Naive thymus-derived CD4-positive, alpha-beta T cell (primary cell): ENCODE data around the gene MALRD1. TPM values are rescaled to one million over a fixed set of nuclear protein-coding genes. Genes with fewer than 3 reads are reported as not detected.

Source experiments
- ATAC-seq: fragments of 150-1000 bp; cut with Tn5 transposase; 2 replicates; pipeline ENCODE4 v1.10.0; 2021; ENCODE audit warnings: mild to moderate bottlenecking, moderate library complexity
- CTCF ChIA-PET: fragments of 350-600 bp; sonication (Branson Sonifier 250); formaldehyde crosslinking; loops from one replicate; lab custom pipeline; 2021; ENCODE audit warnings: antibody characterized with exemption; lab: Charles Lee
- POLR2A ChIA-PET: fragments of 350-600 bp; sonication (Branson Sonifier 250); formaldehyde crosslinking; loops from one replicate; lab custom pipeline; 2021; ENCODE audit warnings: antibody characterized with exemption, inconsistent platforms; lab: Charles Lee
- DNase-seq, 9 donors: peaks; one replicate each; pipeline versions ENCODE4 v3.0.0 to v3.0.0-alpha.2; 2020 to 2022; ENCODE audit warnings: mixed read lengths in 1 of 9
- H3K27ac ChIP-seq: one replicate; pipeline ENCODE4 v1.7.0; 2013; ENCODE audit warnings: mild to moderate bottlenecking, low read depth, low read length, moderate library complexity
- H3K27me3 ChIP-seq, 2 donors: one replicate each; pipeline ENCODE4 v1.7.0; 2013; ENCODE audit warnings: low read length in 2 of 2, mild to moderate bottlenecking in 2 of 2, moderate library complexity in 2 of 2; ENCODE audit not compliant: control insufficient read depth in 2 of 2, insufficient read depth in 2 of 2
- H3K36me3 ChIP-seq, 3 experiments: 1 replicate in 2 of 3; 2 replicates in 1 of 3; pipeline ENCODE4 v1.7.0; 2013; ENCODE audit warnings: low read length in 3 of 3, mild to moderate bottlenecking in 3 of 3, moderate library complexity in 1 of 3; ENCODE audit not compliant: insufficient read depth in 3 of 3, control insufficient read depth in 2 of 3
- H3K4me1 ChIP-seq, 2 donors: one replicate each; pipeline ENCODE4 v1.7.0; 2013; ENCODE audit warnings: low read length in 2 of 2, mild to moderate bottlenecking in 2 of 2, moderate library complexity in 1 of 2; ENCODE audit not compliant: control insufficient read depth in 2 of 2, insufficient read depth in 2 of 2
- H3K4me3 ChIP-seq: 2 replicates; pipeline ENCODE4 v1.7.0; 2013; ENCODE audit warnings: mild to moderate bottlenecking, low read length
- H3K9me3 ChIP-seq, 3 experiments: 1 replicate in 2 of 3; 2 replicates in 1 of 3; pipeline ENCODE4 v1.7.0; 2013; ENCODE audit warnings: low read length in 3 of 3; ENCODE audit not compliant: control insufficient read depth in 2 of 3
- H3K27ac Mint-ChIP-seq, 9 donors: one replicate each; pipeline ENCODE4 v1.8.0; 2020 to 2022; ENCODE audit warnings: mixed read lengths in 9 of 9, mild to moderate bottlenecking in 8 of 9, moderate library complexity in 5 of 9, inconsistent platforms in 2 of 9
- H3K27me3 Mint-ChIP-seq, 5 donors: one replicate each; pipeline ENCODE4 v1.8.0; 2021 to 2022; ENCODE audit warnings: mixed read lengths in 5 of 5, mild to moderate bottlenecking in 1 of 5
- H3K36me3 Mint-ChIP-seq, 5 donors: one replicate each; pipeline ENCODE4 v1.8.0; 2020 to 2022; ENCODE audit warnings: mixed read lengths in 5 of 5, mild to moderate bottlenecking in 3 of 5, inconsistent platforms in 1 of 5
- H3K4me1 Mint-ChIP-seq, 7 donors: one replicate each; pipeline ENCODE4 v1.8.0; 2020 to 2022; ENCODE audit warnings: mixed read lengths in 7 of 7, mild to moderate bottlenecking in 3 of 7, inconsistent platforms in 1 of 7
- H3K4me3 Mint-ChIP-seq, 10 donors: one replicate each; pipeline ENCODE4 v1.8.0; 2020 to 2022; ENCODE audit warnings: mild to moderate bottlenecking in 10 of 10, mixed read lengths in 10 of 10, moderate library complexity in 6 of 10, inconsistent platforms in 2 of 10
- H3K9me3 Mint-ChIP-seq, 11 donors: one replicate each; pipeline ENCODE4 v1.8.0; 2020 to 2022; ENCODE audit warnings: mixed read lengths in 11 of 11, mild to moderate bottlenecking in 4 of 11, inconsistent platforms in 1 of 11, moderate library complexity in 1 of 11
- intact Hi-C, 2 donors: fragments of 100-400 bp; cut with micrococcal nuclease; formaldehyde crosslinking; loops; one replicate each; pipeline ENCODE4 v1.15.1; 2023
- polyA plus RNA-seq, 2 donors: library from polyadenylated mRNA; unstranded; fragments of 300-500 nt; fragmentation: Illumina TruSeq; gene quantifications; one replicate each; pipeline ENCODE4 v1.2.3, GENCODE V29; 2021
- total RNA-seq, 6 experiments: library from RNA in 5 of 6; stranded (reverse) in 5 of 6; gene quantifications; 1 replicate in 5 of 6; 2 replicates in 1 of 6; pipeline ENCODE4 v1.2.3 and lab custom pipeline; 2021 to 2026

Gene MALRD1
- total and polyA plus RNA-seq, 7 experiments from 2014 or later, result 0.16 to 1.1 TPM; not detected in 5

DNA sequence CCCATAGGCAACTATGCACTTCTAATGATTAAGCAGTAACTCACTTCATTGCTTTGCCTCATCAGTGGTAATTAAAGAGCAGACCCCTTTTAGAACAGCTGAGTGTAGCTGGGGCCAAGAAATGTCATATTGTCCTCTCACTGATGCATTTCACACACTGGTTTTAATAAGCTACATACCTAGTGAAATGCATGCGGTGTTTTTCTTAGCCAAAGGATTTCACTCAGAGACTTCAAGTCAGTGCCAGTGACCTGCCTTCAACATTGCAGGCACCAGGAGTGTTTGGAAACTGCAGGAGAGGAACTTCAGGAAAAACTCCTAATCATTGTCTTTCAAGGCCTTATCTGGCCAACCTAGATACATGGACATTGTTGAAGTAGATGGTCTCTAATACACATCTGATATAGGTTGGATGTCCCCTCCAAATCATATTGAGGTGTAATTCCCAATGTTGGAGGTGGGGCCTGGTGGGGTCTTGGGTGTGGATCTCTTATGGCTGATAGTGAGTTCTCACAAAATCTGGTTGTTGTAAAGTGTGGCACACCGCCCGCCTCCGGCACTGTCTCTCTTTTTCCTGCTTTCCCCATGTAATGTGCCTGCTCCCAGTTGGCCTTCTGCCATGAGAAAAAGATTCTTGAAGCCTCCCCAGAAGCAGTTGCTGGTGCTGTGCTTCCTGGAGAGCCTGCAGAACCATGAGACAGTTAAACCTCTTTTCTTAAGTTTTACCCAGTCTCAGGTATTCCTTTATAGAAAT lies 515.0 kb downstream of the MALRD1 start:
- no peak overlapping the region for H3K27ac ChIP-seq
- Mint-ChIP-seq H3K36me3 (no peaks in the 10 kb centered on the region), H3K4me1 (no peaks in the 10 kb centered on the region), H3K9me3 (peaks cover 0 to 3% (median 0%) of the 10 kb centered on the region in 11 donors), H3K27me3 (no peaks in the 10 kb centered on the region), H3K27ac (no peak overlapping the region), H3K4me3 (no peak overlapping the region)
- no peaks in the 10 kb centered on the region for H3K27me3 ChIP-seq
- no peaks in the 10 kb centered on the region for H3K4me1 ChIP-seq
- DNase-seq, result no peak
- intact Hi-C loops, result no loop called here
- CTCF ChIA-PET, result no interaction called here
- POLR2A ChIA-PET, result no interaction called here
- ATAC-seq, result no peak
- H3K4me3 ChIP-seq, result no peak overlapping the region
- no peaks in the 10 kb centered on the region for H3K9me3 ChIP-seq
- no peaks in the 10 kb centered on the region for H3K36me3 ChIP-seq

- Mint-ChIP-seq H3K27me3 (no peaks in the 10 kb centered on the region), H3K4me3 (no peak overlapping the region), H3K4me1 (no peaks in the 10 kb centered on the region), H3K36me3 (no peaks in the 10 kb centered on the region), H3K9me3 (peaks cover 0 to 7% (median 0%) of the 10 kb centered on the region in 11 donors), H3K27ac (no peak overlapping the region)
- Histone ChIP-seq H3K27me3 (no peaks in the 10 kb centered on the region), H3K4me3 (no peak overlapping the region), H3K27ac (no peak overlapping the region), H3K4me1 (no peaks in the 10 kb centered on the region), H3K36me3 (no peaks in the 10 kb centered on the region), H3K9me3 (no peaks in the 10 kb centered on the region)
- ChIA-PET CTCF (no interaction called here), POLR2A (no interaction called here)
- DNase-seq (no peak), ATAC-seq (no peak)
- intact Hi-C loops, result no loop called here
Observed at GRCh38 chr10:19570120-19570519, 521.5 kb downstream of the MALRD1 start.

GRCh38 chr10:19570991-19571390 lies 522.4 kb downstream of the MALRD1 start:
- H3K27me3 ChIP-seq, result no peaks in the 10 kb centered on the region
- ATAC-seq, result no peak
- H3K4me3 Mint-ChIP-seq, result no peak overlapping the region
- H3K4me3 ChIP-seq, result no peak overlapping the region
- H3K27me3 Mint-ChIP-seq, result no peaks in the 10 kb centered on the region
- H3K4me1 Mint-ChIP-seq, result no peaks in the 10 kb centered on the region
- H3K9me3 ChIP-seq, result no peaks in the 10 kb centered on the region
- H3K36me3 ChIP-seq, result no peaks in the 10 kb centered on the region
- H3K9me3 Mint-ChIP-seq, result peaks cover 0 to 7% (median 0%) of the 10 kb centered on the region in 11 donors
- H3K36me3 Mint-ChIP-seq, result no peaks in the 10 kb centered on the region
- no peaks in the 10 kb centered on the region for H3K4me1 ChIP-seq
- H3K27ac Mint-ChIP-seq, result no peak overlapping the region
- DNase-seq, result no peak
- intact Hi-C loops, result no loop called here
- H3K27ac ChIP-seq, result no peak overlapping the region
- CTCF ChIA-PET, result no interaction called here
- POLR2A ChIA-PET, result no interaction called here

DNA sequence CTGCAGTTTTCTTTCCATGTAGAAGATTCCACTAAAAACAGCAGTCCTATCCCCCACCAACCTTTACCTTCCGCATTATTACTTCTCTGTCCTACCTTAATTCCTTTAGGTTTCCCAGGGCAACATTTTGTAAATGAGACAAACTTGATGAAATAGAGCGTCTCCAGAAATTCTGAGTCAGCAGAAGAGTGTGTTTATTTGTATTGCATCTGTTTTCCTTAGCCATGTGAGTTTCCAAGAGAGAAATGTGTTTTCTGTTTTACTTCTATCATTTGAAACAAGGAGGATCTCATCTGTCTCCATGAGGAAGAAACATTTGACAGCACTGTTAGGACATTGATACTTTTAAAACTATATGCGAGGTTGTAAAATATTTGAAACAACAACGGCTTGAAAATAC lies 523.5 kb downstream of the MALRD1 start:
- Histone ChIP-seq H3K36me3 (no peaks in the 10 kb centered on the region), H3K27me3 (no peaks in the 10 kb centered on the region), H3K27ac (no peak overlapping the region), H3K9me3 (no peaks in the 10 kb centered on the region), H3K4me3 (no peak overlapping the region), H3K4me1 (no peaks in the 10 kb centered on the region)
- no peak for ATAC-seq
- intact Hi-C loops, result no loop called here
- ChIA-PET CTCF (no interaction called here), POLR2A (no interaction called here)
- DNase-seq, result no peak
- no peaks in the 10 kb centered on the region for H3K36me3 Mint-ChIP-seq
- H3K27ac Mint-ChIP-seq, result no peak overlapping the region
- peaks cover 0 to 7% (median 2%) of the 10 kb centered on the region in 11 donors for H3K9me3 Mint-ChIP-seq
- no peaks in the 10 kb centered on the region for H3K4me1 Mint-ChIP-seq
- no peaks in the 10 kb centered on the region for H3K27me3 Mint-ChIP-seq
- no peak overlapping the region for H3K4me3 Mint-ChIP-seq

DNA sequence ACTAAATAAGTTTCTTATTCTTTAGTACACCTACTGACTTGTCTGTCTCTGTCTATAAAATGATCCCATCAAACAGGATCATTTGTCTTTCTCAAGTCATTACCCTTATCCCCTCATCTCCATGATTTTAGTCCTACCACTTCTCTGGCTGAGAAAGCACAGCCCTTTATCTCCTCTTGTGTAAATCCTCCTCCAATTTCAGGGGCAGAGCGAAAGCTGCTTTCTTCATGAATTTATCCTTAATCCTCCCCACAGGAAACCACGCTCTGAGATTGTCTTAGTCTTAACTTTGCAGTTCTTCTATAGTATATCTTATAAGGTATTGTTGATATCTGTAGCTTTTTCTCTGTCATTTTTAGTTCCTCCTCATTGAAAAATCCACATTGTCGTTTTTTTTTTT lies 528.0 kb downstream of the MALRD1 start:
- H3K4me1 ChIP-seq, result no peaks in the 10 kb centered on the region
- no peaks in the 10 kb centered on the region for H3K36me3 Mint-ChIP-seq
- no peak overlapping the region for H3K4me3 Mint-ChIP-seq
- no peaks in the 10 kb centered on the region for H3K36me3 ChIP-seq
- H3K27me3 Mint-ChIP-seq, result no peaks in the 10 kb centered on the region
- no peak overlapping the region for H3K4me3 ChIP-seq
- no peaks in the 10 kb centered on the region for H3K9me3 ChIP-seq
- H3K27me3 ChIP-seq, result no peaks in the 10 kb centered on the region
- H3K27ac Mint-ChIP-seq, result no peak overlapping the region
- CTCF ChIA-PET, result no interaction called here
- no peak for DNase-seq
- peaks cover 0 to 13% (median 2%) of the 10 kb centered on the region in 11 donors for H3K9me3 Mint-ChIP-seq
- no peak overlapping the region for H3K27ac ChIP-seq
- POLR2A ChIA-PET, result no interaction called here
- H3K4me1 Mint-ChIP-seq, result no peaks in the 10 kb centered on the region
- no peak for ATAC-seq
- intact Hi-C loops, result no loop called here

DNA sequence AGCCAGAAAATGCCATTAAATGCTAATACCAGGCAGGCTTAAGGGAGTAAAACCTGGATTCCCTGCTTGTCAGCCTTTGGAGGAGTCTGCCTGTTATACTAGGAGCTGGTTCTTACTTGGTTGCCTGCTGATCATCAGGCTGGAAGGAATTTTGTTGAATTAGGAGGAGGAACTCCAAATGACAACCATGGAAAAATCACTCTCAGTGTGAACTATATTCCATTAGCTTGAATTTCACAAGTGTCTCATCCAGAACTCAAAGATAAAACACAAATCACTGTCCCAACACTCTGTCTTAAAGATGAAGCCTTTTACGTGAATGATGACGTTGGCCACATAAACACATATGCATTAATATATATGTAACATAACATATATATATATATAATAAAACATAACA lies 528.8 kb downstream of the MALRD1 start:
- intact Hi-C loops, result no loop called here
- H3K27me3 Mint-ChIP-seq, result no peaks in the 10 kb centered on the region

DNA sequence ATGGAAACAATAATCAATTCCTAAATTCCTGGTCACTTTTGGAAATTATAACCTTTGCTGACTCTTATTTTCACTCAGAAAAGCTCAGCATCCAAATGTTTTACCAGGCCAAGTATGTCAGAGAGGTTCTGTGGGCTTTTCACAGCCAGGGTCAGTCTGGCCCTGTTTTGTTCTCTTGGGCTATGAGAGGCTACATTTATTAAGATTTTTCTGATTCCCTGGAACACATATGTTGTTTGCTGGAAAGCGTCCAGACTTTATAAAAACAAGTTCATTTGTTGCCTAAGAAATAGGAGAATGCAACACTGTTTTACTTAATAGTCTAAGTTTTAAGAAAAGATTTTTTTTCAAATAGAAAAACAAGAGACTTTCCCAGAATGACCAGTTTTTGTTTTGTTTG lies 529.2 kb downstream of the MALRD1 start:
- Mint-ChIP-seq H3K27ac (no peak overlapping the region), H3K4me3 (no peak overlapping the region), H3K27me3 (no peaks in the 10 kb centered on the region), H3K4me1 (no peaks in the 10 kb centered on the region), H3K9me3 (peaks cover 0 to 13% (median 2%) of the 10 kb centered on the region in 11 donors), H3K36me3 (no peaks in the 10 kb centered on the region)
- Histone ChIP-seq H3K4me1 (no peaks in the 10 kb centered on the region), H3K27ac (no peak overlapping the region), H3K27me3 (no peaks in the 10 kb centered on the region), H3K36me3 (no peaks in the 10 kb centered on the region), H3K4me3 (no peak overlapping the region), H3K9me3 (no peaks in the 10 kb centered on the region)
- DNase-seq (no peak), ATAC-seq (no peak)
- ChIA-PET CTCF (no interaction called here), POLR2A (no interaction called here)
- intact Hi-C loops, result no loop called here

More for the DNA sequence above, 528.8 kb downstream of the MALRD1 start:
- Mint-ChIP-seq H3K27ac (no peak overlapping the region), H3K4me1 (no peaks in the 10 kb centered on the region), H3K4me3 (no peak overlapping the region), H3K9me3 (peaks cover 0 to 13% (median 2%) of the 10 kb centered on the region in 11 donors), H3K36me3 (no peaks in the 10 kb centered on the region)
- H3K36me3 ChIP-seq, result no peaks in the 10 kb centered on the region
- ATAC-seq (no peak), DNase-seq (no peak)
- no peak overlapping the region for H3K4me3 ChIP-seq
- no peaks in the 10 kb centered on the region for H3K27me3 ChIP-seq
- CTCF ChIA-PET, result no interaction called here
- H3K4me1 ChIP-seq, result no peaks in the 10 kb centered on the region
- no peaks in the 10 kb centered on the region for H3K9me3 ChIP-seq
- POLR2A ChIA-PET, result no interaction called here
- H3K27ac ChIP-seq, result no peak overlapping the region
